ENCODE data around the gene COL6A3. TPM values are rescaled to one million over a fixed set of nuclear protein-coding genes. Genes with fewer than 3 reads are reported as not detected.

The COL6A3 gene
- polyA plus RNA-seq, 3 donors = not detected

DNA sequence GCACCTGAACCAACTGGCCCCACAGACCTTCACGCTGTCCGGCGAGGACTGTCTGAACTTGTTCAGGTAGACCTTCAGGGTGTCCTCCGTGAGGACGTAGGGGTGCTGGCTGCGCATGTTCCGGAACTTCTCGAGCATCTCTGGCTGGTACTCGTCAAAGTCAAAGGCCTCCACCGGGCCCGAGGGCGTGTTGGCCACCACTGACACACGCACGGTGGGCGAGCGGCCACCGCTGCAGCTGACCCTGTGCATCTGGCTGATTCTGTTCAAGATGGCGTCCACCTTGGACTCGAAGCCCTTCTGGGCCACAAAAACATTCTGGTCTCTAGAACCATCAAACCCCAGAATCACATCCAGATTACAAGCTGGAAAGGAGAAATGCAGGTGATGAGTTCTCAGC, 48.3 kb downstream of the COL6A3 start:
- H2AFZ ChIP-seq (ENCODE audit: insufficient read depth, low read depth, low read length, poor library complexity, severe bottlenecking) = no peak overlapping the region
- peak overlapping the region in 1 of 7 donors; percentile 45 for H3K27ac Mint-ChIP-seq
- H3K9me3 ChIP-seq (replicated peaks in 1 of 2; ENCODE audit: control insufficient read depth in 1 of 2, insufficient read depth in 1 of 2, low read length in 2 of 2) = no peaks in the 10 kb centered on the region
- H3K36me3 Mint-ChIP-seq = no peaks in the 10 kb centered on the region
- H3K9me3 Mint-ChIP-seq = peaks cover 0 to 2% (median 0%) of the 10 kb centered on the region in 7 donors
- no peak overlapping the region for H3K4me3 ChIP-seq (replicated peaks in 1 of 3; ENCODE audit: low read depth in 2 of 3, low read length in 3 of 3)
- no peaks in the 10 kb centered on the region for H3K27me3 ChIP-seq (ENCODE audit: control insufficient read depth in 2 of 2, insufficient read depth in 2 of 2, low read length in 2 of 2)
- H3K9ac ChIP-seq (ENCODE audit: insufficient read depth, low read length, poor library complexity, severe bottlenecking) = no peak overlapping the region
- no peaks in the 10 kb centered on the region for H3K79me2 ChIP-seq (ENCODE audit: insufficient read depth, low read length)
- intact Hi-C loops (cut with micrococcal nuclease) = no loop called here
- no peak overlapping the region for H3K4me2 ChIP-seq (replicated peaks; ENCODE audit: extremely low read depth, low read length, poor library complexity, severe bottlenecking)
- WGBS (ENCODE audit: insufficient coverage) = 95% methylated on average over 13 of the region's 19 CpGs
- H3K36me3 ChIP-seq (replicated peaks in 1 of 2; ENCODE audit: control insufficient read depth in 1 of 2, insufficient read depth in 2 of 2, low read length in 2 of 2) = no peaks in the 10 kb centered on the region
- no peaks in the 10 kb centered on the region for H4K20me1 ChIP-seq (ENCODE audit: insufficient read depth, low read length)
- H3K27ac ChIP-seq (ENCODE audit: low read depth in 1 of 2, low read length in 2 of 2) = no peak overlapping the region
- H3K4me1 ChIP-seq (ENCODE audit: control insufficient read depth in 1 of 2, insufficient read depth in 2 of 2, low read length in 2 of 2) = no peaks in the 10 kb centered on the region
- TF ChIP-seq, protein P1, sequence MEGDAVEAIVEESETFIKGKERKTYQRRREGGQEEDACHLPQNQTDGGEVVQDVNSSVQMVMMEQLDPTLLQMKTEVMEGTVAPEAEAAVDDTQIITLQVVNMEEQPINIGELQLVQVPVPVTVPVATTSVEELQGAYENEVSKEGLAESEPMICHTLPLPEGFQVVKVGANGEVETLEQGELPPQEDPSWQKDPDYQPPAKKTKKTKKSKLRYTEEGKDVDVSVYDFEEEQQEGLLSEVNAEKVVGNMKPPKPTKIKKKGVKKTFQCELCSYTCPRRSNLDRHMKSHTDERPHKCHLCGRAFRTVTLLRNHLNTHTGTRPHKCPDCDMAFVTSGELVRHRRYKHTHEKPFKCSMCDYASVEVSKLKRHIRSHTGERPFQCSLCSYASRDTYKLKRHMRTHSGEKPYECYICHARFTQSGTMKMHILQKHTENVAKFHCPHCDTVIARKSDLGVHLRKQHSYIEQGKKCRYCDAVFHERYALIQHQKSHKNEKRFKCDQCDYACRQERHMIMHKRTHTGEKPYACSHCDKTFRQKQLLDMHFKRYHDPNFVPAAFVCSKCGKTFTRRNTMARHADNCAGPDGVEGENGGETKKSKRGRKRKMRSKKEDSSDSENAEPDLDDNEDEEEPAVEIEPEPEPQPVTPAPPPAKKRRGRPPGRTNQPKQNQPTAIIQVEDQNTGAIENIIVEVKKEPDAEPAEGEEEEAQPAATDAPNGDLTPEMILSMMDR (IDR thresholded peaks at IDR 0.05) = no peak
- peaks cover 1 to 10% (median 4%) of the 10 kb centered on the region in 3 donors for H3K27me3 Mint-ChIP-seq (ENCODE audit: low read depth in 3 of 3)
- H3K4me3 Mint-ChIP-seq = no peak overlapping the region
- DNase-seq = no peak
- no peaks in the 10 kb centered on the region for H3K4me1 Mint-ChIP-seq

DNA sequence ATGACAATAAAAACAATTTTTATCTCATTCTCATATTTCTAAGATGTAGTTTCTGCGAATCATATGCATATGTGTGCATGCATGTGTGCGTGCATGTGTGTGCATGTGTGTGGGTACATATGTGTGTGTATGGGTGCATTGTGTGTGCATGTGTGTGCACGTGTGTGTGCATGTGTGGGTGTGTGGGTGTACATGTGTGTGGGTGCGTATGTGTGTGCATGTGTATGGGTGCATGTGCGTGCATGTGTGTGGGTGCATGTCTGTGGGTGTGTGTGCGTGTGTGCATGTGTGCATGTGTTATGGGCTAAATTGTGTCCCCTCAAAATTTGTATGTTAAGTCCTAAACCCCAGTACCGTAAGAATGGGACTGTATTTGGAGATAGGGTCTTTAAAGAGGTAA, 49.3 kb downstream of the COL6A3 start:
- WGBS (ENCODE audit: insufficient coverage) = 100% methylated on average over 6 of the region's 7 CpGs
- H3K4me3 ChIP-seq (replicated peaks in 1 of 3; ENCODE audit: low read depth in 2 of 3, low read length in 3 of 3) = no peak overlapping the region
- no peak overlapping the region for H3K27ac Mint-ChIP-seq
- H3K36me3 ChIP-seq (replicated peaks in 1 of 2; ENCODE audit: control insufficient read depth in 1 of 2, insufficient read depth in 2 of 2, low read length in 2 of 2) = no peaks in the 10 kb centered on the region
- intact Hi-C loops (cut with micrococcal nuclease) = no loop called here
- H3K79me2 ChIP-seq (ENCODE audit: insufficient read depth, low read length) = no peaks in the 10 kb centered on the region
- no peaks in the 10 kb centered on the region for H3K4me1 ChIP-seq (ENCODE audit: control insufficient read depth in 1 of 2, insufficient read depth in 2 of 2, low read length in 2 of 2)
- H3K9me3 ChIP-seq (replicated peaks in 1 of 2; ENCODE audit: control insufficient read depth in 1 of 2, insufficient read depth in 1 of 2, low read length in 2 of 2) = no peaks in the 10 kb centered on the region
- H3K4me1 Mint-ChIP-seq = no peaks in the 10 kb centered on the region
- H3K36me3 Mint-ChIP-seq = no peaks in the 10 kb centered on the region
- H3K27me3 Mint-ChIP-seq (ENCODE audit: low read depth in 3 of 3) = peaks cover under 1 to 10% (median 3%) of the 10 kb centered on the region in 3 donors
- no peak overlapping the region for H3K9ac ChIP-seq (ENCODE audit: insufficient read depth, low read length, poor library complexity, severe bottlenecking)
- TF ChIP-seq, protein P1 (IDR thresholded peaks at IDR 0.05) = no peak
- H2AFZ ChIP-seq (ENCODE audit: insufficient read depth, low read depth, low read length, poor library complexity, severe bottlenecking) = no peak overlapping the region
- H3K9me3 Mint-ChIP-seq = peaks cover 0 to 2% (median 0%) of the 10 kb centered on the region in 7 donors
- no peaks in the 10 kb centered on the region for H4K20me1 ChIP-seq (ENCODE audit: insufficient read depth, low read length)
- H3K4me2 ChIP-seq (replicated peaks; ENCODE audit: extremely low read depth, low read length, poor library complexity, severe bottlenecking) = no peak overlapping the region
- H3K27me3 ChIP-seq (ENCODE audit: control insufficient read depth in 2 of 2, insufficient read depth in 2 of 2, low read length in 2 of 2) = no peaks in the 10 kb centered on the region
- no peak for DNase-seq
- no peak overlapping the region for H3K4me3 Mint-ChIP-seq
- no peak overlapping the region for H3K27ac ChIP-seq (ENCODE audit: low read depth in 1 of 2, low read length in 2 of 2)

All from CD14-positive monocyte (primary cell).